Activated naive CD8-positive, alpha-beta T cell treated with anti-CD3 and anti-CD28 coated beads, Interleukin-2, amount 10 ng/mL, durations not matched to agents 7 days and 5 days (primary cell): Measurements from ENCODE around the gene WFDC1. TPM values are rescaled to one million over a fixed set of nuclear protein-coding genes. Genes with fewer than 3 reads are reported as not detected.

ENCODE experiments used
- ATAC-seq: fragments of 150-1000 bp; cut with Tn5 transposase; one replicate; pipeline ENCODE4 v1.10.0; 2021; ENCODE audit warnings: low read depth, moderate library complexity
- POLR2A ChIA-PET: fragments of 350-600 bp; sonication (Branson Sonifier 250); formaldehyde crosslinking; loops from one replicate; lab custom pipeline; 2021; ENCODE audit warnings: antibody characterized with exemption; lab: Charles Lee
- DNase-seq: peaks from one replicate; pipeline ENCODE4 v3.0.0; 2021
- H3K27ac Mint-ChIP-seq: one replicate; pipeline ENCODE4 v1.8.0; 2022; ENCODE audit warnings: mild to moderate bottlenecking, mixed read lengths
- H3K27me3 Mint-ChIP-seq: one replicate; pipeline ENCODE4 v1.8.0; 2022; ENCODE audit warnings: mild to moderate bottlenecking, moderate library complexity, mixed read lengths
- H3K36me3 Mint-ChIP-seq: one replicate; pipeline ENCODE4 v1.8.0; 2021; ENCODE audit warnings: mild to moderate bottlenecking, mixed read lengths
- H3K4me1 Mint-ChIP-seq: one replicate; pipeline ENCODE4 v1.8.0; 2021; ENCODE audit warnings: mixed read lengths
- H3K4me3 Mint-ChIP-seq: one replicate; pipeline ENCODE4 v1.8.0; 2022; ENCODE audit warnings: mild to moderate bottlenecking, moderate library complexity, mixed read lengths
- H3K9me3 Mint-ChIP-seq: one replicate; pipeline ENCODE4 v1.8.0; 2021; ENCODE audit warnings: mixed read lengths
- total RNA-seq, 2 experiments: library from RNA; stranded (reverse); gene quantifications; one replicate each; pipeline ENCODE4 v1.2.3, GENCODE V29; 2021

The WFDC1 gene
- total RNA-seq, 2 experiments from 2014 or later: not detected

DNA sequence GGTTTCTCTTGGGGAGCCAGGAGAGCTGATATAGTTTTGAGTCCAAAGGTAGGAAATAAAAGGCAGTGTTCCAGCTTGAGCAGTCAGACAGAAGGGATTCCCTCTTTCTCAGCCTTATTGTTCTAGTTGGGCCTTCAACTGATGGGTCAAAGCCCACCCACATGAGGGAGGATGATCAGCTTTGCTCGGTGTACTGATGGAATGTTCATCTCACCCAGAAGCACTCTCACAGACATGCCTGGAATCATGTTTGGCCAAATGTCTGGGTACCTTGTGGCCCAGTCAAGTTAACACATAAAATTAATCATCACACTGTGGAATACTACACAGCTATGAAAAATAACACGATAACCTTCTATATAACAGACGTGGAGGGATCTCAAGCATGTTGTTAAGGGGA lies 31.7 kb upstream of the WFDC1 start:
- Mint-ChIP-seq H3K27me3 (peaks cover 13% of the 10 kb centered on the region), H3K27ac (no peak overlapping the region), H3K4me3 (no peak overlapping the region), H3K4me1 (no peaks in the 10 kb centered on the region), H3K9me3 (no peaks in the 10 kb centered on the region), H3K36me3 (no peaks in the 10 kb centered on the region)
- DNase-seq (no peak), ATAC-seq (no peak)
- POLR2A ChIA-PET: no interaction called here

DNA sequence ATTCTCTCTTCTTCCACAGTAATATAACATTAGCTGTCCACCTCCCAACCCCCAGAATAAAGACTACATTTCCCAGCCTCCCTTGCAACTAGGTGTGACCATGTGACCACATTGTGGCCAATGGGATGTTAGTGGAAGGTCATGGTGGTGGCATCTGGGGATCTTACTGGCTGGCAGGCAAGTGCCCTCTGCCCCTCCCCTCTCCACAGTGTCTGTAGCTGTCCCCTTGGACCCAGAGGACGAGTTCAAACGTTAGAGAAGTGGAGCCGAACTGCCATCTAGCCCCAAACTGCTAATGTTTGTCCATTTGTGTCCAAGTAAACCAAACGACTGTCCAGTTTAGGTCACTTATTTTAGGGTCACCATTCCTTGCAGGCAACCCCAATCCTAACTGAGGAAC lies 28.2 kb upstream of the WFDC1 start:
- no peaks in the 10 kb centered on the region for H3K36me3 Mint-ChIP-seq
- no peak overlapping the region for H3K27ac Mint-ChIP-seq
- no peaks in the 10 kb centered on the region for H3K4me1 Mint-ChIP-seq
- ATAC-seq (peak; percentile 47), DNase-seq (no peak)
- POLR2A ChIA-PET: no interaction called here
- peaks cover 6% of the 10 kb centered on the region for H3K27me3 Mint-ChIP-seq
- H3K9me3 Mint-ChIP-seq: no peaks in the 10 kb centered on the region
- H3K4me3 Mint-ChIP-seq: no peak overlapping the region

DNA sequence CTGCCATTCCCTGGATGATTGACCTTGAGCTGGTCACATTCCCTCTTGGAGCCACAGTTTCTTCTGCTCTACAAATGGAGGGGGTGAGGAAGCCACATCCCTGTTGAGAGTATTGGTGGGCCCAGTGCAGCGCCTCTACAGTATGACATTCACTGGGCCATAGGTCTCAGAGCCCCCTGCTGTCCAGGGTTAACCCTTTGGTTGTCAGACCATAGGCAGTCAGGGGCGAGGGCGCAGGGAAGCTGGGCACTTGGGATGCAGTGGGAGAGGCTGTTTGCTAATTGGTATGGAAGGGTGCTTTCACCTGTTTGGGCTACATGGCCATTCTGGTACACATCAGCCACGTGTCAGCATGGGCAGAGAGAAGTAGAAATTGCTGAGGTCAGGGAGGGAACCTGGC lies 27.3 kb upstream of the WFDC1 start:
- Mint-ChIP-seq H3K9me3 (no peaks in the 10 kb centered on the region), H3K27me3 (peaks cover 6% of the 10 kb centered on the region), H3K4me3 (no peak overlapping the region), H3K27ac (no peak overlapping the region), H3K4me1 (no peaks in the 10 kb centered on the region), H3K36me3 (no peaks in the 10 kb centered on the region)
- DNase-seq: no peak
- POLR2A ChIA-PET: no interaction called here
- ATAC-seq: no peak

DNA sequence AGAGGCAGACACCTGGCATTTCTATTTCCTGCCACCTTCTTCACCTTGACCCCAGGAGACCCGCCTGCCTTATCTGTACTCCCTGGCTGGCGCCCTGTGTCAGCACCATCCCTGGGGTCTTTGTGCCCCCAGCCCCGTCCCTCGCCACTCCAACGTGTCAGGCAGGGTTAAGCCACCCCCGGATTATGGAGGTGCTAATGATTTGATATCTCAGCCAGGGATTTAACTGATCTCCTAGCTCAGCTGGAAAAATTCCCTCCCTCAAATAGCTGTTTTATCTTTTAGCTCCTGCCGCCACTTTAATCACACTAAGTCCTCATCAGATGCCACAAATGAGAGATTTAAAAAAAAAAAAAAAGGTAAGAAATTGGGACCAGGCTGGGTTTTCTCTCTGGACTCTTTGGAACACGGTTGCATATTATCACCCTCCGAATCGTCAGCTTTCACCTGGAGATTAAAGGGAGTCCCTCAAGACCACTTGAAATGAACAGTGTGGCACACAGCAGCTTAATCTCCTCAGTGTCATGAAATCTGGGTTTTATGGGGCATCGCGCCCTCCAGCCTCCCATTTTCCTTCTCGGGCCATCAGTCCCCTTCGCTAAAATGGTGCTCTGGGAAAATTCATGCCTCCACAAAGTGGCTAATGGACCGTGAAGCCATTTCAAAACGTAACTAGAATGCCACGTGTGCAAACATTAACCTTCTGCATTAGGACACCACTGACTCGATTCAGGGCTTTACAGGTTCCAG lies 26.2 kb upstream of the WFDC1 start:
- Mint-ChIP-seq H3K9me3 (no peaks in the 10 kb centered on the region), H3K27ac (no peak overlapping the region), H3K4me3 (no peak overlapping the region), H3K36me3 (no peaks in the 10 kb centered on the region), H3K4me1 (no peaks in the 10 kb centered on the region), H3K27me3 (peaks cover 6% of the 10 kb centered on the region)
- DNase-seq: no peak
- POLR2A ChIA-PET: interaction anchor here (0.6 kb wide), 1 partner anchor 386 kb away, joined by 4 read pairs; no protein-coding TSS in a partner anchor
- no peak for ATAC-seq

DNA sequence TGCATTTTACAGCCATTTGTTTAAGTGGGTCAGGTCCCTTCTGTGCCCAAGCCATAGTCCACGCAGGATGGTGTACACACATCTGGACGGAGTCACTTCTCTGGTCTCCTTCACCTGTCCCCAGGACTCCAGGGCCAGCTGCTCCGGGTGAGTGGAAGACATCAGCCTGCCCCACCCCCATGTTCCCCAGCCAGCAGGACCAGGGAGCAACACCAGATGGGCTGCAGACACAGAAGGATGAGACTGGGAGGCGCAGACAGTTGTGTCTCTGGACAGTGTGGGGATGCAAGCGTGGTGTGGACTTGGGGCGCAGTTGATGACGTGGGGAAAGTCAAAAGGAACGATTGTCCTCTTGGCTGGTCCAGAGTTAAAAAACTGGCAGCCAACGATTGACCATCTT lies 24.6 kb upstream of the WFDC1 start:
- H3K4me3 Mint-ChIP-seq: no peak overlapping the region
- no peaks in the 10 kb centered on the region for H3K36me3 Mint-ChIP-seq
- H3K27ac Mint-ChIP-seq: no peak overlapping the region

DNA sequence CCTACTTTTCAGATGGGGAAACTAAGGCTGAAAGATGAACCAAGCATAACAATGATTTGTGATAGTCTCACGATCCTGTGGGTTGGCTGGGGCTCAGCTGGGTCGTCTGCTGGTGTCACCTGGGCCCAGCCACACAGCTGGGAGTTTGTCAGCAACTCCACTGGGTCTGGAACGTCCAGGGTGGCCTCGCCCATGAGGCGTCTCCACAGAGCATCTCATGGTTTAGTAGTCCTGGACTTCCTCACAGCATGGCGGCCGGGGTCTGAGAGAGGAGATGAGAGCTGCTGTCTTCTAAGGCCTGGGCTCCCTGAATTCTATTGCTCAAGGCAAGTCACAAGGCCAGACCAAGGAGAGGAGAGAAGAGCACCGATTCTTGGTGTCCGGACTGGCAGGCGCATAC lies 24.1 kb upstream of the WFDC1 start:
- ATAC-seq (no peak), DNase-seq (no peak)
- Mint-ChIP-seq H3K27me3 (peaks cover 9% of the 10 kb centered on the region), H3K27ac (no peak overlapping the region), H3K4me3 (no peak overlapping the region), H3K36me3 (no peaks in the 10 kb centered on the region), H3K4me1 (no peaks in the 10 kb centered on the region), H3K9me3 (no peaks in the 10 kb centered on the region)
- POLR2A ChIA-PET: no interaction called here

More for the DNA sequence above, 24.6 kb upstream of the WFDC1 start:
- Mint-ChIP-seq H3K9me3 (no peaks in the 10 kb centered on the region), H3K4me1 (no peaks in the 10 kb centered on the region), H3K27me3 (peaks cover 9% of the 10 kb centered on the region)
- POLR2A ChIA-PET: no interaction called here
- ATAC-seq: no peak
- DNase-seq: no peak

DNA sequence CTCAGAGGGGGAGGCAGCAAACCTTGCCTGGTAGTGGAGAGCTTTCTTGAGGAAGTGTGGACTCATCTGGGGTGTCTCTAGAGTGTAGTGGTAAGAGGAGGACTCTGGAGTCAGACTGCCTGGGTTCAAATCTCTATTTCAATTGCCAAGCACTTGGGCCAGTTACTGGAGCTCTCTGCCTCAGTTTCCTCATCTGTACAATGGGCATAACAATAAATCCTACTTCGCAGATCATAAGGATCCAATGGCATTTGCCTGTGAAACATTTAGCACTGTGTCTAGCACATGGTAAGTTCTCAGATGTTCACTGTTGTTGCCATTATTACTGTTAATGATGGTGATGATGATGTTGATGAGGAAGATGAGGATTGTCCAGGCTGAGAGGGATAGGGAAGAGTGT lies 23.6 kb upstream of the WFDC1 start:
- H3K4me1 Mint-ChIP-seq: no peaks in the 10 kb centered on the region
- peaks cover 7% of the 10 kb centered on the region for H3K27me3 Mint-ChIP-seq
- no peak overlapping the region for H3K27ac Mint-ChIP-seq
- POLR2A ChIA-PET: no interaction called here
- no peak overlapping the region for H3K4me3 Mint-ChIP-seq
- H3K9me3 Mint-ChIP-seq: no peaks in the 10 kb centered on the region
- H3K36me3 Mint-ChIP-seq: no peaks in the 10 kb centered on the region
- ATAC-seq (no peak), DNase-seq (no peak)

DNA sequence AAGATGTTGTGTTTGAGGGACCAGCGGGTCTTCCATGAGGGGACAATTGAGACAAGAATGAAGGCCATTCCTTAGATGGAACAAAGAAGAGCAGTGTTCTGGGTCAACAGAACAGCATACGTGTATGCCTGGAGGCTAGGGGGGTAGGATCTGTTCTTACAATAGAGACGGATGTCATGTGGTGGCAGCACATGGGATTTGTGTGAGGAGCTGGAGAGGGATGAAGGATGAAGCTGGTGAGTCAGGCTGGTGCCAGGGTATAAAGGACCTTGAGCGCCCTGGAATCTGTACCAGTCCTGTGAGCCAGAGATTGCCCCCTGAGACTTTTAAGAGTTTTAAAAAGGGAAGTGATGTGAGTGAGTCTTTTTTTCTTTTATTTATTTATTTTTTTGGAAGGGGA lies 22.8 kb upstream of the WFDC1 start:
- Mint-ChIP-seq H3K4me1 (no peaks in the 10 kb centered on the region), H3K27ac (no peak overlapping the region), H3K4me3 (no peak overlapping the region), H3K9me3 (no peaks in the 10 kb centered on the region), H3K27me3 (peaks cover 3% of the 10 kb centered on the region), H3K36me3 (no peaks in the 10 kb centered on the region)
- no peak for DNase-seq
- POLR2A ChIA-PET: no interaction called here
- no peak for ATAC-seq

DNA sequence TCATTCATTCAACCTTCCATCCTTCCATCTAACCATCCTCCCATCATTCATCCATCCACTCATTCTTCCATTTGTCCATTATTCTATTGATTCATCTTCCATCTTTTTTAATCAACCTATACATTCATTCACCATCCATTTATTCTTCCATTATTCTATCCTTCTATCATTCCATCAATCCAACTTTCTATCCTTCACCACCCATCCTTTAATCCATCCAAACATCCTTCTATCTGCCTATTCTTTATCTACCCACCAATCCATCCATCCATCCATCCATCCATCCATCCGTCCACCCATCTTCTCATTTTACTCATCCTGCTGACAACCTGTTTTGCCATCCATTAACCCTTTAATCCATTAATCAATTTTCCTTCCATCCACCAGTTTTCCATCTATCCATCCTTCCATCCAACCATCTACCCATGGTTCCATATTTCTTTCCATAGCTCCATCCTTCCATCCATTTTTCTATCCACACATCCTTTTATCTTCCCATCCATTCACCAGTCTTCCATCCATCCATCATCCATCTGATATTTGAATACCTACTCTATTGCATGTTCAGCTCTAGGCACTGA lies 21.8 kb upstream of the WFDC1 start:
- H3K36me3 Mint-ChIP-seq: no peaks in the 10 kb centered on the region
- H3K27ac Mint-ChIP-seq: no peak overlapping the region
- no peaks in the 10 kb centered on the region for H3K9me3 Mint-ChIP-seq
- POLR2A ChIA-PET: interaction anchor here (0.5 kb wide), 1 partner anchor 416 kb away, joined by 3 read pairs; no protein-coding TSS in a partner anchor
- H3K4me3 Mint-ChIP-seq: no peak overlapping the region
- ATAC-seq (no peak), DNase-seq (no peak)
- no peaks in the 10 kb centered on the region for H3K4me1 Mint-ChIP-seq
- peaks cover 3% of the 10 kb centered on the region for H3K27me3 Mint-ChIP-seq

DNA sequence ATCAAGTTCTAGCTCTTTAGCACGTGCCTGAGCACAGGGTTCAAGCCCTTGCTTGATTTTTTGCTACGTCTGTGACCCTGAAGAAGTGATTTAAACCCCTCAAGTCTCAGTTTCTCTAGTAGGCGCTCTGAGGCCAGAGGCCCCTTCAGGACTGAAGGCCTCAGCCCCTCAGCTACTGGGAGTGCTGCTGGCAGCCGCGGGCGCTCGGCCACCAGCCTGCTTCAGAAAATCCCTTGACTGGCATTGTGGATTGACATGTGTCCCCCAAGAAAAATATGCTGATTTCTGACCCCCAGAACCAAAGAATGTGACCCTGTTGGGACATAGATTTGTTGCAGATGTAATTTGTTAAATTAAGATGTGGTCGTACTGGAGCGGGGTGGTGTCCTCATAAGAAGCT lies 20.2 kb upstream of the WFDC1 start:
- Mint-ChIP-seq H3K9me3 (no peaks in the 10 kb centered on the region), H3K4me3 (no peak overlapping the region), H3K36me3 (no peaks in the 10 kb centered on the region), H3K27me3 (peaks cover 5% of the 10 kb centered on the region), H3K27ac (no peak overlapping the region), H3K4me1 (no peaks in the 10 kb centered on the region)
- no peak for ATAC-seq
- no peak for DNase-seq
- POLR2A ChIA-PET: no interaction called here

DNA sequence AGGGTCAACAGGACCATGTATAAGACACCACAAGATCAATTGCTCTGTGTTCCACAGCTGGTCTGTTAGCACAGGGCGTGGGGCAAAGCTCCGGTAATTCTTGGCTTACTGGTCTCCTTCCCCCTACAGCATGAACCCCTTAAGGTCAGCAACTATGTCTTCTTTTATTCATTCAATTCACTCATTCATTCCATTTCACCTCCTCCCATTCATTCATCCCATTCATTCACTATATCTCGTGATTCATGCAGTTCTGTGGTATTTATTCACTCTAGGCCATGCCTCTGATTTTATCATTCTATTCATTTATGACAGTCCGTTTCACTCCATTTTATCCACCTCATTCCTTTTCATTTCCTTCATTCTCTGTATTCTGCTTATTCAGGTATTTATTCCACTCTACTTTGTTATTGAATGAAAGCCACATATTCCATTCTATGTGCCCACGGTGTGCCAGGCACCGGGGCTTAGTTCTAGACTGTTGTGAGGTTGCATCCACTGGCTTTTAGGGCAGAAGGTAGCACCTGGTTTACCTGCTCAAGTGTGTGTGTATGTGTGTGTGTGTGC lies 19.0 kb upstream of the WFDC1 start:
- H3K27me3 Mint-ChIP-seq: peaks cover 5% of the 10 kb centered on the region
- H3K36me3 Mint-ChIP-seq: no peaks in the 10 kb centered on the region
- H3K4me1 Mint-ChIP-seq: no peaks in the 10 kb centered on the region
- no peaks in the 10 kb centered on the region for H3K9me3 Mint-ChIP-seq
- DNase-seq: no peak
- POLR2A ChIA-PET: no interaction called here
- ATAC-seq: no peak
- H3K4me3 Mint-ChIP-seq: no peak overlapping the region
- no peak overlapping the region for H3K27ac Mint-ChIP-seq

DNA sequence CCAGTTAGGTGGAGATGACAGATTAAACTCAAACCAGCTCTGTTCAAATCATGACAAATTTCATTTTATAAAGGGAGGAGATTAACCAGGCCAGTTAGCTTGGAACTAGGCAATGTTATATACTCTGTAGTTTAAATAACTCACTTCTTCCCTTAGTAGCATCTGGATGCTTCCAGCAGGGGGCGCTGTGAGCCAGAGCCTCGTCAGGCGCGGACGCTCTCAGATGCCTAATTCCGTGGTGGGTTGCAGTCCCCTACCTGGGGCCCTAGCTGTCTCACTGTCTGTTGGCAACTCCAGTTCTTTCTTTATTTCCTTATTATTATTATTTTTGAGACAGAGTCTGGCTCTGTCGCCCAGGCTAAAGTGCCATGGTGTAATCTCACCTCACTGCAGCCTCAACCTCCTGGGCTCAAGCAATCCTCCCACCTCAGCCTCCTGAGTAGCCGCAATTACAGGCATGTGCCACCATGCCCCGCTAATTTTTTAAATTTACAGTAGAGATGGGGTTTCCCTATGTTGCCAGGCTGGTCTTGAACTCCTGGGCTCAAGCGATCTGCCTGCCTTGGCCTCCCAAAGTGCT lies 17.3 kb upstream of the WFDC1 start:
- DNase-seq (peak; percentile 79), ATAC-seq (peak; percentile 73)
- POLR2A ChIA-PET: interaction anchor here (0.6 to 0.8 kb wide), 3 partner anchors 87 to 345 kb away, joined by 3 to 6 read pairs (median 3); no protein-coding TSS in a partner anchor
- no peaks in the 10 kb centered on the region for H3K9me3 Mint-ChIP-seq
- H3K27me3 Mint-ChIP-seq: peaks cover 5% of the 10 kb centered on the region
- H3K4me1 Mint-ChIP-seq: no peaks in the 10 kb centered on the region
- H3K27ac Mint-ChIP-seq: no peak overlapping the region
- no peaks in the 10 kb centered on the region for H3K36me3 Mint-ChIP-seq
- H3K4me3 Mint-ChIP-seq: no peak overlapping the region

DNA sequence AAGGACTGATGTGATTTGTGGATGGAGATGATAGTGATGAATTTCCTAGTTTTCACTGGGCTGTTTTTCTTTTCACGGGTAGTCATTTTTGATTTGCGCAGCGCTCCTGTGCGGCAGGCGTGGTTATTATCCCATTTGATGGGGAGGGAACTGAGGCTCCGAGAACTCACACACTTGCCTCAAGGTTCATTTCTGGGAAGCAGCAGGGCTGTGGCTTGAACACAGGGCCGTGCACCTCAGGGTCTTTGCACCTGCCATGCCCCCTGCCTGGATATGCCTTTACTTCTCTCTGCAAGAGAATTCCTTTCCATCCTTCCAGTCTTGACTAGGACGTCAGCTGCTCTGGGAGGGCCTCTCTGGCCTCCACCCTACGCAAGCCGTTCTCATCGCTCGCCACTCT lies 16.3 kb upstream of the WFDC1 start:
- ATAC-seq (no peak), DNase-seq (no peak)
- H3K27ac Mint-ChIP-seq: no peak overlapping the region
- no peaks in the 10 kb centered on the region for H3K9me3 Mint-ChIP-seq
- POLR2A ChIA-PET: no interaction called here
- no peaks in the 10 kb centered on the region for H3K36me3 Mint-ChIP-seq
- no peaks in the 10 kb centered on the region for H3K4me1 Mint-ChIP-seq
- H3K4me3 Mint-ChIP-seq: no peak overlapping the region
- peaks cover 5% of the 10 kb centered on the region for H3K27me3 Mint-ChIP-seq

DNA sequence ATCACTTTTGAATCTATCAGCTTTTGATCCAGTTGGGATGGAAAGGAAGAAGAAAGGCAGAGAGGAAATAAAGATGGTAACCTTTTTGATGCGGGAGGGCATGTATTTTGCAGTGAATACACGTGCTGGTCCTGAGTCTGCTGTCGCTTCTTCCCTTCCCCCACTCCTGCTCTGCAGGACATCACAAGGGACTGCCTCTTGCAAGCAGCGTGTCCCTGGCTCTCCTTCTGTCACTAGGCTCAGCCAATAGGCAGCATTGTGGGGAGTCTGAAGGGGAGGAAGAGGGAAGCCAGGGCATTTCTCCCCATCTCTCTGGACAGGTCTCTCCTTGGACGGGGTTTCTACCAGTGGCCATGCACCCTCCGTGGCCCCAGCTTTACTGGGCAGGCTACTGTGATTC lies 15.7 kb upstream of the WFDC1 start:
- Mint-ChIP-seq H3K27ac (no peak overlapping the region), H3K27me3 (peaks cover 4% of the 10 kb centered on the region), H3K4me1 (no peaks in the 10 kb centered on the region), H3K4me3 (no peak overlapping the region), H3K9me3 (no peaks in the 10 kb centered on the region), H3K36me3 (no peaks in the 10 kb centered on the region)
- no peak for DNase-seq
- POLR2A ChIA-PET: no interaction called here
- ATAC-seq: no peak
